Effector memory CD4-positive, alpha-beta T cell (primary cell): ENCODE data around the gene UBTD1.

Experiments used
- DNase-seq, 3 donors: peaks; one replicate each; pipeline ENCODE4 v3.0.0-alpha.2; 2020
- H3K27ac ChIP-seq: 2 replicates; pipeline ENCODE4 v1.7.0; 2013; ENCODE audit warnings: mild to moderate bottlenecking, low read length, moderate library complexity; ENCODE audit not compliant: insufficient read depth, poor library complexity, severe bottlenecking
- H3K27me3 ChIP-seq: replicated peaks from 2 replicates; pipeline ENCODE4 v1.7.0; 2013; ENCODE audit warnings: mild to moderate bottlenecking, low read length; ENCODE audit not compliant: insufficient read depth, control insufficient read depth, poor library complexity, severe bottlenecking
- H3K36me3 ChIP-seq: 2 replicates; pipeline ENCODE4 v1.7.0; 2013; ENCODE audit warnings: mild to moderate bottlenecking, low read length, moderate library complexity; ENCODE audit not compliant: control insufficient read depth, insufficient read depth
- H3K4me1 ChIP-seq: 2 replicates; pipeline ENCODE4 v1.7.0; 2013; ENCODE audit warnings: low read length, mild to moderate bottlenecking; ENCODE audit not compliant: control insufficient read depth, insufficient read depth, poor library complexity, severe bottlenecking
- H3K4me3 ChIP-seq: 2 replicates; pipeline ENCODE4 v1.7.0; 2013; ENCODE audit warnings: low read length, low read depth, mild to moderate bottlenecking; ENCODE audit not compliant: insufficient read depth, poor library complexity, severe bottlenecking
- H3K9me3 ChIP-seq: 2 replicates; pipeline ENCODE4 v1.7.0; 2013; ENCODE audit warnings: mild to moderate bottlenecking, low read length, moderate library complexity; ENCODE audit not compliant: control insufficient read depth

The UBTD1 gene

GRCh38 chr10:97499561-97500296 is 1.0 kb downstream of the UBTD1 start:
- H3K4me1 ChIP-seq: peaks cover 10% of the 10 kb centered on the region
- no peaks in the 10 kb centered on the region for H3K36me3 ChIP-seq
- H3K27ac ChIP-seq: no peak overlapping the region
- no peak for DNase-seq
- H3K27me3 ChIP-seq: peaks cover 5% of the 10 kb centered on the region
- peak overlapping the region; percentile 96 for H3K4me3 ChIP-seq
- H3K9me3 ChIP-seq: no peaks in the 10 kb centered on the region

- Histone ChIP-seq H3K4me1 (peaks cover 5% of the 10 kb centered on the region), H3K36me3 (no peaks in the 10 kb centered on the region), H3K4me3 (no peak overlapping the region), H3K9me3 (no peaks in the 10 kb centered on the region), H3K27me3 (peaks cover 5% of the 10 kb centered on the region), H3K27ac (no peak overlapping the region)
- no peak for DNase-seq
These were observed 1.5 kb downstream of the UBTD1 start for GRCh38 chr10:97500297-97500575.

- peaks cover 5% of the 10 kb centered on the region for H3K27me3 ChIP-seq
- no peak for DNase-seq
- no peak overlapping the region for H3K4me3 ChIP-seq
- H3K27ac ChIP-seq: no peak overlapping the region
- no peaks in the 10 kb centered on the region for H3K9me3 ChIP-seq
- no peaks in the 10 kb centered on the region for H3K4me1 ChIP-seq
- no peaks in the 10 kb centered on the region for H3K36me3 ChIP-seq
These were observed 4.2 kb downstream of the UBTD1 start for GRCh38 chr10:97502916-97503315.

- Histone ChIP-seq H3K9me3 (no peaks in the 10 kb centered on the region), H3K27ac (no peak overlapping the region), H3K27me3 (peaks cover 5% of the 10 kb centered on the region), H3K4me3 (no peak overlapping the region), H3K4me1 (no peaks in the 10 kb centered on the region), H3K36me3 (no peaks in the 10 kb centered on the region)
- no peak for DNase-seq
These were observed 4.7 kb downstream of the UBTD1 start for GRCh38 chr10:97503406-97503805.

GRCh38 chr10:97505152-97505551 is 6.4 kb downstream of the UBTD1 start:
- H3K9me3 ChIP-seq: no peaks in the 10 kb centered on the region
- no peaks in the 10 kb centered on the region for H3K4me1 ChIP-seq
- peaks cover 5% of the 10 kb centered on the region for H3K27me3 ChIP-seq
- no peak for DNase-seq
- no peak overlapping the region for H3K4me3 ChIP-seq
- no peaks in the 10 kb centered on the region for H3K36me3 ChIP-seq
- H3K27ac ChIP-seq: no peak overlapping the region

- DNase-seq: no peak
- H3K4me3 ChIP-seq: no peak overlapping the region
- H3K36me3 ChIP-seq: no peaks in the 10 kb centered on the region
- H3K9me3 ChIP-seq: no peaks in the 10 kb centered on the region
- peaks cover 5% of the 10 kb centered on the region for H3K27me3 ChIP-seq
- H3K27ac ChIP-seq: no peak overlapping the region
- no peaks in the 10 kb centered on the region for H3K4me1 ChIP-seq
These were observed 7.7 kb downstream of the UBTD1 start for GRCh38 chr10:97506199-97506991.

GRCh38 chr10:97508342-97508741 is 9.6 kb downstream of the UBTD1 start:
- DNase-seq: no peak

GRCh38 chr10:97509120-97509680 is 10.5 kb downstream of the UBTD1 start:
- Histone ChIP-seq H3K4me1 (no peaks in the 10 kb centered on the region), H3K9me3 (no peaks in the 10 kb centered on the region), H3K27ac (no peak overlapping the region), H3K27me3 (peaks cover 5% of the 10 kb centered on the region), H3K4me3 (no peak overlapping the region), H3K36me3 (no peaks in the 10 kb centered on the region)
- no peak for DNase-seq

More at GRCh38 chr10:97508342-97508741, 9.6 kb downstream of the UBTD1 start:
- Histone ChIP-seq H3K9me3 (no peaks in the 10 kb centered on the region), H3K4me3 (no peak overlapping the region), H3K36me3 (no peaks in the 10 kb centered on the region), H3K4me1 (no peaks in the 10 kb centered on the region), H3K27ac (no peak overlapping the region), H3K27me3 (peaks cover 5% of the 10 kb centered on the region)

GRCh38 chr10:97510686-97511085 is 12.0 kb downstream of the UBTD1 start:
- DNase-seq: no peak
- H3K4me1 ChIP-seq: no peaks in the 10 kb centered on the region
- no peaks in the 10 kb centered on the region for H3K9me3 ChIP-seq
- no peaks in the 10 kb centered on the region for H3K27me3 ChIP-seq
- no peaks in the 10 kb centered on the region for H3K36me3 ChIP-seq
- H3K4me3 ChIP-seq: no peak overlapping the region
- no peak overlapping the region for H3K27ac ChIP-seq
